ENCODE measurements around the gene MAFG.

The MAFG gene

GRCh38 chr17:81923302-81924260 lies 4.0 kb downstream of the MAFG start:
- Histone ChIP-seq H3K4ac (ENCODE audit: low read depth, low read length) (peak overlapping the region; percentile 85), H3K27ac (ENCODE audit: low read depth, low read length) (peak overlapping the region; percentile 95), H3K79me2 (ENCODE audit: control insufficient read depth, insufficient read depth, low read length, poor library complexity) (peaks cover 44% of the 10 kb centered on the region), H3K18ac (ENCODE audit: low read length) (peak overlapping the region; percentile 83), H2AK5ac (ENCODE audit: low read length) (peak overlapping the region; percentile 28), H3K23ac (ENCODE audit: low read length) (no peak overlapping the region), H3K27me3 (ENCODE audit: insufficient read depth, low read length) (no peaks in the 10 kb centered on the region), H2BK12ac (ENCODE audit: low read length) (peak overlapping the region; percentile 42), H2BK120ac (ENCODE audit: insufficient read depth, low read length, poor library complexity) (peak overlapping the region; percentile 86), H2AFZ (ENCODE audit: insufficient read depth, low read length, poor library complexity) (peak overlapping the region; percentile 6), H3K4me2 (ENCODE audit: low read length) (peak overlapping the region; percentile 56), H3K9ac (ENCODE audit: low read length) (no peak overlapping the region), H3K14ac (ENCODE audit: low read length) (peak overlapping the region; percentile 84), H4K8ac (ENCODE audit: low read depth, low read length) (peak overlapping the region; percentile 68), H4K91ac (ENCODE audit: low read depth, low read length) (peak overlapping the region; percentile 90), H4K12ac (ENCODE audit: low read depth, low read length) (peak overlapping the region; percentile 46), H2BK5ac (ENCODE audit: low read depth, low read length, poor library complexity) (peak overlapping the region; percentile 87), H3K36me3 (ENCODE audit: control insufficient read depth in 1 of 2, insufficient read depth in 2 of 2, low read length in 2 of 2) (peaks cover 36 to 38% of the 10 kb centered on the region in 2 experiments), H3K79me1 (ENCODE audit: low read length) (peaks cover 30% of the 10 kb centered on the region), H3K9me3 (ENCODE audit: insufficient read depth, low read depth, low read length) (peaks cover 2% of the 10 kb centered on the region), H3K4me3 (ENCODE audit: low read depth, low read length) (no peak overlapping the region), H3K4me1 (ENCODE audit: control insufficient read depth in 1 of 2, insufficient read depth in 2 of 2, low read length in 2 of 2) (peaks cover 39 to 41% of the 10 kb centered on the region in 2 experiments)
- DNase-seq: peak in 1 of 2 donors; percentile 45
- no CpG with 5 or more reads among the region's 32 CpGs for WGBS (ENCODE audit: extremely low coverage, insufficient coverage, insufficient read length)

DNA sequence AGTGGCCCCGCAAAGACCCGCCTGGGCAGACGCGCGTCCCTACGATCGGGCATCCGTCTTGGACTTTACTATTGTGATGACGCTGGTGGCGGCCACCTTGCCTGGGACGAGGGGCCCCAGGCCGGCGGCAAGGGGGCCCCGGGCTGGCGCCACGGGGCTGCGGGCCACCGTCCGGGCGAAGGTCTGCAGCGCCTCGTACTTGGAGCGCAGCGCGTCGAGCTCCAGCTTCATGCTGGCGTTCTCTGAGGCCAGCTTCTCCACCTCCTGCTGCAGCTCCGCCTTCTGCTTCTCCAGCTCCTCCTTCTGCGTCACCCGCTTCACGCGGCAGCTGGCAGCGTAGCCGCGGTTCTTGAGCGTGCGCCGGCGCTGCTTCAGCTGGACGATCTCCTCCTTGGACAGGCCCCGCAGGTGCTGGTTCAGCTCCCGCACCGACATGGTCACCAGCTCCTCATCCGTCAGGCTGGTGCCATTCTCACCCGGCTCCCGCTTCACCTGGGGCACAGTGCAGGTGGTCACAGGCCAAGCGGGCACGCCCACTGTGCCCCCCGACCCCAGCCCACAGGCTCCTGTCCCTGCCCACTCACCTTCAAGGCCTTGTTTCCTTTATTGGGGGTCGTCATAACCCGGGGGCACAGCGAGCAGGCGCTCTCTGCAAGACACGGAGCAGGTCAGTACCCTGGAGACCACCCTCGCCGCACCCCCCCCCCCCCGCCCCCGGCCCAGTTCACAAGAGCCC lies 4.8 kb downstream of the MAFG start:
- Histone ChIP-seq H3K18ac (ENCODE audit: low read length) (peak overlapping the region; percentile 6), H3K36me3 (ENCODE audit: control insufficient read depth in 1 of 2, insufficient read depth in 2 of 2, low read length in 2 of 2) (peaks cover 36 to 38% of the 10 kb centered on the region in 2 experiments), H4K12ac (ENCODE audit: low read depth, low read length) (no peak overlapping the region), H3K27ac (ENCODE audit: low read depth, low read length) (peak overlapping the region; percentile 22), H4K91ac (ENCODE audit: low read depth, low read length) (peak overlapping the region; percentile 34), H2BK5ac (ENCODE audit: low read depth, low read length, poor library complexity) (peak overlapping the region; percentile 17), H3K79me2 (ENCODE audit: control insufficient read depth, insufficient read depth, low read length, poor library complexity) (peaks cover 40% of the 10 kb centered on the region), H4K8ac (ENCODE audit: low read depth, low read length) (no peak overlapping the region), H3K23ac (ENCODE audit: low read length) (no peak overlapping the region), H3K27me3 (ENCODE audit: insufficient read depth, low read length) (no peaks in the 10 kb centered on the region), H3K9me3 (ENCODE audit: insufficient read depth, low read depth, low read length) (peaks cover 2% of the 10 kb centered on the region), H3K79me1 (ENCODE audit: low read length) (peaks cover 25% of the 10 kb centered on the region), H3K9ac (ENCODE audit: low read length) (no peak overlapping the region), H3K14ac (ENCODE audit: low read length) (peak overlapping the region; percentile 41), H3K4ac (ENCODE audit: low read depth, low read length) (peak overlapping the region; percentile 98), H3K4me3 (ENCODE audit: low read depth, low read length) (no peak overlapping the region), H2AFZ (ENCODE audit: insufficient read depth, low read length, poor library complexity) (peak overlapping the region; percentile 26), H2AK5ac (ENCODE audit: low read length) (peak overlapping the region; percentile 2), H2BK12ac (ENCODE audit: low read length) (peak overlapping the region; percentile 10), H2BK120ac (ENCODE audit: insufficient read depth, low read length, poor library complexity) (peak overlapping the region; percentile 8), H3K4me2 (ENCODE audit: low read length) (peak overlapping the region; percentile 56), H3K4me1 (ENCODE audit: control insufficient read depth in 1 of 2, insufficient read depth in 2 of 2, low read length in 2 of 2) (peaks cover 32 to 35% of the 10 kb centered on the region in 2 experiments)
- no peak for DNase-seq
- WGBS (ENCODE audit: extremely low coverage, insufficient coverage, insufficient read length): no CpG with 5 or more reads among the region's 58 CpGs

GRCh38 chr17:81921996-81922565 lies 5.5 kb downstream of the MAFG start:
- H3K14ac ChIP-seq (ENCODE audit: low read length): no peak overlapping the region
- no peaks in the 10 kb centered on the region for H3K27me3 ChIP-seq (ENCODE audit: insufficient read depth, low read length)
- peak overlapping the region; percentile 6 for H3K18ac ChIP-seq (ENCODE audit: low read length)
- peak overlapping the region; percentile 39 for H4K12ac ChIP-seq (ENCODE audit: low read depth, low read length)
- H2BK120ac ChIP-seq (ENCODE audit: insufficient read depth, low read length, poor library complexity): no peak overlapping the region
- peaks cover 27% of the 10 kb centered on the region for H3K79me1 ChIP-seq (ENCODE audit: low read length)
- H3K9me3 ChIP-seq (ENCODE audit: insufficient read depth, low read depth, low read length): peaks cover 2% of the 10 kb centered on the region
- H2AK5ac ChIP-seq (ENCODE audit: low read length): peak overlapping the region; percentile 30
- no peak overlapping the region for H3K27ac ChIP-seq (ENCODE audit: low read depth, low read length)
- H3K4ac ChIP-seq (ENCODE audit: low read depth, low read length): peak overlapping the region; percentile 80
- no peak overlapping the region for H3K9ac ChIP-seq (ENCODE audit: low read length)
- H2BK12ac ChIP-seq (ENCODE audit: low read length): no peak overlapping the region
- H3K4me3 ChIP-seq (ENCODE audit: low read depth, low read length): no peak overlapping the region
- H2BK5ac ChIP-seq (ENCODE audit: low read depth, low read length, poor library complexity): no peak overlapping the region
- DNase-seq: no peak
- H4K91ac ChIP-seq (ENCODE audit: low read depth, low read length): peak overlapping the region; percentile 34
- peaks cover 36 to 38% of the 10 kb centered on the region in 2 experiments for H3K36me3 ChIP-seq (ENCODE audit: control insufficient read depth in 1 of 2, insufficient read depth in 2 of 2, low read length in 2 of 2)
- H3K23ac ChIP-seq (ENCODE audit: low read length): no peak overlapping the region
- H4K8ac ChIP-seq (ENCODE audit: low read depth, low read length): no peak overlapping the region
- H2AFZ ChIP-seq (ENCODE audit: insufficient read depth, low read length, poor library complexity): no peak overlapping the region
- no peak overlapping the region for H3K4me2 ChIP-seq (ENCODE audit: low read length)
- WGBS (ENCODE audit: extremely low coverage, insufficient coverage, insufficient read length): no CpG with 5 or more reads among the region's 23 CpGs
- peaks cover 34 to 35% of the 10 kb centered on the region in 2 experiments for H3K4me1 ChIP-seq (ENCODE audit: control insufficient read depth in 1 of 2, insufficient read depth in 2 of 2, low read length in 2 of 2)
- peaks cover 42% of the 10 kb centered on the region for H3K79me2 ChIP-seq (ENCODE audit: control insufficient read depth, insufficient read depth, low read length, poor library complexity)

- no peak overlapping the region for H4K91ac ChIP-seq (ENCODE audit: low read depth, low read length)
- H2AFZ ChIP-seq (ENCODE audit: insufficient read depth, low read length, poor library complexity): no peak overlapping the region
- H3K27me3 ChIP-seq (ENCODE audit: insufficient read depth, low read length): no peaks in the 10 kb centered on the region
- no peak overlapping the region for H3K4me3 ChIP-seq (ENCODE audit: low read depth, low read length)
- WGBS (ENCODE audit: extremely low coverage, insufficient coverage, insufficient read length): no CpG with 5 or more reads among the region's 3 CpGs
- H4K8ac ChIP-seq (ENCODE audit: low read depth, low read length): no peak overlapping the region
- H3K36me3 ChIP-seq (ENCODE audit: control insufficient read depth in 1 of 2, insufficient read depth in 2 of 2, low read length in 2 of 2): peaks cover 36 to 38% of the 10 kb centered on the region in 2 experiments
- peaks cover 21% of the 10 kb centered on the region for H3K79me1 ChIP-seq (ENCODE audit: low read length)
- H3K9me3 ChIP-seq (ENCODE audit: insufficient read depth, low read depth, low read length): peaks cover 2% of the 10 kb centered on the region
- H2AK5ac ChIP-seq (ENCODE audit: low read length): no peak overlapping the region
- H2BK5ac ChIP-seq (ENCODE audit: low read depth, low read length, poor library complexity): no peak overlapping the region
- H4K12ac ChIP-seq (ENCODE audit: low read depth, low read length): no peak overlapping the region
- no peak overlapping the region for H3K9ac ChIP-seq (ENCODE audit: low read length)
- H3K14ac ChIP-seq (ENCODE audit: low read length): no peak overlapping the region
- no peak overlapping the region for H3K27ac ChIP-seq (ENCODE audit: low read depth, low read length)
- no peak overlapping the region for H3K4ac ChIP-seq (ENCODE audit: low read depth, low read length)
- H3K18ac ChIP-seq (ENCODE audit: low read length): no peak overlapping the region
- H3K79me2 ChIP-seq (ENCODE audit: control insufficient read depth, insufficient read depth, low read length, poor library complexity): peaks cover 38% of the 10 kb centered on the region
- DNase-seq: no peak
- H2BK12ac ChIP-seq (ENCODE audit: low read length): no peak overlapping the region
- no peak overlapping the region for H2BK120ac ChIP-seq (ENCODE audit: insufficient read depth, low read length, poor library complexity)
- peaks cover 35 to 36% of the 10 kb centered on the region in 2 experiments for H3K4me1 ChIP-seq (ENCODE audit: control insufficient read depth in 1 of 2, insufficient read depth in 2 of 2, low read length in 2 of 2)
- H3K4me2 ChIP-seq (ENCODE audit: low read length): no peak overlapping the region
- H3K23ac ChIP-seq (ENCODE audit: low read length): no peak overlapping the region
Measured at GRCh38 chr17:81921537-81921862, 6.0 kb downstream of the MAFG start.
